GM19467 (cell line): ENCODE measurements around the gene VPS13D.

Source experiments
- ATAC-seq: cut with Tn5 transposase; IDR thresholded peaks from one replicate; pipeline ENCODE4 v1.9.1; 2021; ENCODE audit warnings: mild to moderate bottlenecking, moderate library complexity; ENCODE audit not compliant: unreplicated experiment

Gene VPS13D

GRCh38 chr1:12230549-12231275 is 882 bp downstream of the VPS13D start:
- ATAC-seq, result no peak

GRCh38 chr1:12231276-12231595 is 1.4 kb downstream of the VPS13D start:
- no peak for ATAC-seq

GRCh38 chr1:12232221-12232620 is 2.4 kb downstream of the VPS13D start:
- no peak for ATAC-seq

GRCh38 chr1:12244078-12244477 is 14.2 kb downstream of the VPS13D start:
- ATAC-seq, result no peak

GRCh38 chr1:12244585-12244984 is 14.8 kb downstream of the VPS13D start:
- ATAC-seq, result no peak

- ATAC-seq, result no peak
These were observed 15.3 kb downstream of the VPS13D start for GRCh38 chr1:12245116-12245515.

- no peak for ATAC-seq
These were observed 15.9 kb downstream of the VPS13D start for GRCh38 chr1:12245733-12246132.

- no peak for ATAC-seq
These were observed 16.8 kb downstream of the VPS13D start for GRCh38 chr1:12246584-12246983.

GRCh38 chr1:12249181-12249580 is 19.4 kb downstream of the VPS13D start:
- no peak for ATAC-seq

GRCh38 chr1:12249748-12250147 is 19.9 kb downstream of the VPS13D start:
- no peak for ATAC-seq

GRCh38 chr1:12251442-12251841 is 21.6 kb downstream of the VPS13D start:
- ATAC-seq, result no peak

- no peak for ATAC-seq
These were observed 26.1 kb downstream of the VPS13D start for GRCh38 chr1:12255913-12256312.

- ATAC-seq, result no peak
These were observed 28.4 kb downstream of the VPS13D start for GRCh38 chr1:12258272-12258671.

GRCh38 chr1:12269351-12269750 is 39.5 kb downstream of the VPS13D start:
- no peak for ATAC-seq

- no peak for ATAC-seq
These were observed 41.2 kb downstream of the VPS13D start for GRCh38 chr1:12271033-12271432.

- no peak for ATAC-seq
These were observed 42.9 kb downstream of the VPS13D start for GRCh38 chr1:12272770-12273169.

- no peak for ATAC-seq
These were observed 45.5 kb downstream of the VPS13D start for GRCh38 chr1:12275370-12275769.

- no peak for ATAC-seq
These were observed 46.4 kb downstream of the VPS13D start for GRCh38 chr1:12276225-12276624.

- no peak for ATAC-seq
These were observed 49.2 kb downstream of the VPS13D start for GRCh38 chr1:12279003-12279402.

GRCh38 chr1:12279728-12280464 is 50.1 kb downstream of the VPS13D start:
- ATAC-seq, result no peak

GRCh38 chr1:12282142-12282541 is 52.3 kb downstream of the VPS13D start:
- no peak for ATAC-seq

GRCh38 chr1:12284486-12284885 is 54.7 kb downstream of the VPS13D start:
- ATAC-seq, result no peak
